HepG2 (cell line): Measurements from ENCODE around the gene CFAP210. TPM values are rescaled to one million over a fixed set of nuclear protein-coding genes. Genes with fewer than 3 reads are reported as not detected.

Experiments used
- CEBPB ChIP-seq: IDR thresholded peaks from 2 replicates; pipeline ENCODE4 v1.6.1; 2011; ENCODE audit warnings: low read depth, low read length, improper control_type of control experiment, borderline replicate concordance
- EZH2 ChIP-seq: conservative IDR thresholded peaks from 2 replicates; pipeline ENCODE4 v1.6.1; 2012; ENCODE audit warnings: mild to moderate bottlenecking, low read depth, low read length, moderate library complexity
- FOXO4 ChIP-seq: sonication (generic); formaldehyde crosslinking; conservative IDR thresholded peaks from 2 replicates; pipeline ENCODE4 v1.8.1; 2023; ENCODE audit warnings: missing genetic modification reagents
- NFIB ChIP-seq: sonication (generic); formaldehyde crosslinking; IDR thresholded peaks from 2 replicates; pipeline ENCODE4 v1.9.0; 2021; ENCODE audit warnings: missing genetic modification reagents, mild to moderate bottlenecking, borderline replicate concordance
- NKX3-1 ChIP-seq: sonication (generic); formaldehyde crosslinking; IDR thresholded peaks from 2 replicates; pipeline ENCODE4 v1.5.0; 2020; ENCODE audit warnings: missing genetic modification reagents
- SIN3A ChIP-seq: IDR thresholded peaks from 2 replicates; pipeline ENCODE4 v1.6.1; 2011; ENCODE audit warnings: low read depth, mild to moderate bottlenecking, control low read depth, low read length, borderline replicate concordance
- SMARCE1 ChIP-seq: fragments of 450-650 bp; IDR thresholded peaks from 2 replicates; pipeline ENCODE4 v1.6.1; 2017; ENCODE audit warnings: borderline replicate concordance
- SP1 ChIP-seq, 2 experiments: fragments of 450-650 bp in 1 of 2; sonication (generic) in 1 of 2; formaldehyde crosslinking in 1 of 2; IDR thresholded peaks; 2 replicates each; pipeline versions ENCODE4 v1.4.0 to v1.6.1; 2016 to 2020; ENCODE audit warnings: missing genetic modification reagents in 1 of 2
- SPEN ChIP-seq: sonication (generic); formaldehyde crosslinking; IDR thresholded peaks from 2 replicates; pipeline ENCODE4 v1.5.1; 2020; ENCODE audit warnings: low read depth, mild to moderate bottlenecking, missing genetic modification reagents
- ZBTB8A ChIP-seq: sonication (generic); formaldehyde crosslinking; IDR thresholded peaks from 2 replicates; pipeline ENCODE4 v1.4.0; 2020; ENCODE audit warnings: mild to moderate bottlenecking, low read depth, missing genetic modification reagents, borderline replicate concordance
- ZFAT ChIP-seq: sonication (generic); formaldehyde crosslinking; conservative IDR thresholded peaks from 2 replicates; pipeline ENCODE4 v1.8.1; 2023; ENCODE audit warnings: missing genetic modification reagents, inconsistent platforms
- ZFP41 ChIP-seq: sonication (generic); formaldehyde crosslinking; IDR thresholded peaks from 2 replicates; pipeline ENCODE4 v1.4.0; 2020; ENCODE audit warnings: mild to moderate bottlenecking, missing genetic modification reagents, borderline replicate concordance
- ZNF225 ChIP-seq: sonication (generic); formaldehyde crosslinking; IDR thresholded peaks from 2 replicates; pipeline ENCODE4 v1.4.0; 2020; ENCODE audit warnings: mild to moderate bottlenecking, missing genetic modification reagents
- ZNF501 ChIP-seq: sonication (generic); formaldehyde crosslinking; IDR thresholded peaks from 2 replicates; pipeline ENCODE4 v1.5.1; 2020; ENCODE audit warnings: mild to moderate bottlenecking, moderate library complexity, missing genetic modification reagents
- ZNF530 ChIP-seq: sonication (generic); formaldehyde crosslinking; IDR thresholded peaks from 2 replicates; pipeline ENCODE4 v1.5.0; 2020; ENCODE audit warnings: low read depth, mild to moderate bottlenecking, missing genetic modification reagents
- ZNF574 ChIP-seq: sonication (generic); formaldehyde crosslinking; IDR thresholded peaks from 2 replicates; pipeline ENCODE4 v1.4.0; 2020; ENCODE audit warnings: missing genetic modification reagents
- ZNF709 ChIP-seq: sonication (generic); formaldehyde crosslinking; IDR thresholded peaks from 2 replicates; pipeline ENCODE4 v1.5.0; 2020; ENCODE audit warnings: mild to moderate bottlenecking, missing genetic modification reagents
- ZNF883 ChIP-seq: sonication (generic); formaldehyde crosslinking; IDR thresholded peaks from 2 replicates; pipeline ENCODE4 v1.5.1; 2020; ENCODE audit warnings: mild to moderate bottlenecking, missing genetic modification reagents; ENCODE audit errors: not compliant biosample characterization
- polyA plus RNA-seq, 8 experiments: library from polyadenylated mRNA; depleted of rRNA in 3 of 8; stranded (reverse) in 7 of 8; unstranded in 1 of 8; fragments of >200 nt; fragmentation: Illumina TruSeq in 4 of 8; extraction: Trizol in 4 of 8; gene quantifications; 2 replicates each; pipeline versions ENCODE4 v1.2.1 to v1.2.3, GENCODE V29; 2011 to 2016; ENCODE audit warnings: low read depth in 4 of 8, missing spikeins in 1 of 8, mixed read lengths in 1 of 8; ENCODE audit not compliant: insufficient read depth in 1 of 8
- total RNA-seq, 5 experiments: library from RNA; depleted of rRNA; stranded (reverse); fragments of >200 nt; fragmentation: Illumina TruSeq; extraction: Trizol; gene quantifications; 2 replicates each; pipeline ENCODE4 v1.2.3, GENCODE V29; 2016; ENCODE audit warnings: low read depth in 1 of 5
- TF ChIP-seq, protein P1 (sequence below): sonication (generic); formaldehyde crosslinking; IDR thresholded peaks from 2 replicates; pipeline ENCODE4 v1.4.0; 2020; ENCODE audit warnings: missing genetic modification reagents, low read depth, mild to moderate bottlenecking, borderline replicate concordance
- TF ChIP-seq, protein P2 (sequence below): sonication (generic); formaldehyde crosslinking; IDR thresholded peaks from 2 replicates; pipeline ENCODE4 v1.8.0; 2022; ENCODE audit warnings: mild to moderate bottlenecking, missing genetic modification reagents, moderate library complexity
- TF ChIP-seq, protein P3 (sequence below): sonication (generic); formaldehyde crosslinking; conservative IDR thresholded peaks from 2 replicates; pipeline ENCODE4 v1.5.0; 2020; ENCODE audit warnings: missing genetic modification reagents

CFAP210 gene
- total and polyA plus RNA-seq, 2 of the 13 experiments (the other 11 are each of a cell fraction or from before 2014, with no cell fraction given): 0.18 TPM; not detected in 1

DNA sequence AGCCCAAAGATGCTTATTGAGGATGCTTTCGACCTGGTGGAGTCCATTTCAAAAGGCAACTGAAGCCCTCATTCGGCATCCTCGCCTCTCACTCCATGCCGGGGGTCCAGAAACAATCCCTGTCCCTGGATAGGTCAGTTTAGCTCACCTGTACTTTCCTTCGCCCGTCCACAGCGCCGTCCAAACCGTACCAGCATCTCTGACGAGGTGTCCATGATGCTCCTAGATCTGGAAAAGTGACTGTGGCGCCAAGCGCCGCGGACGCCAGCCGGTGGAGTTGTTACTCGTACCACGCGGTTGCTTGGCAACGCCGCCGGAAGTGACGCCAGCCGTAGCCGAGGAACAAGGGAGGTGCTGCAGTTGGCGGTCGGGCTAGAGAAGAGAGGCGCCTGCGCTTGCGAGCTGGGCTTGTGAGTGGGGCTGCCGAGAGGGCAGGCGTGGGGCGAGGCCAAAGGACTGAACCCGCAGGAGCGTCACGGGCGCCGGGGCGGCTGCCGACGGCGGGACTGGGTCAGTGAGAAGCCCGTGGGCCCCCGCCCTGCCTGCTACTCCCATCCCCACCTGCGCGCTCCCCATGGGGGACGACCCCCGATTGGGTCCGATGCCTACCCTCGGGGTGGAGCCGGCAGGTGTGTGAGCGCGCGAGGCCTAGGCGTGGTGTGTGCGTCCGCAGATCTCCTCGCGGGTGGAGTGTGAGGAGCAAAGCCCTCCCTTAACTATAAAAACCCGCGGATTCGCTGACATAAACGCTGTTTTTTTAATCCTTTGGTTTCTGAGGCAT lies at the start of gene CFAP210, which contains the start of gene PHOSPHO2 (continued):
- TF ChIP-seq FOXO4 (no peak), ZBTB8A (no peak), ZFP41 (no peak; the same call in 1 of the 2 replicates), ZNF574 (CRISPR knock-in tag) (peak; percentile 93), CEBPB (no peak), ZNF501 (peak; percentile 98), SPEN (peak; percentile 77), SP1 (IDR thresholded peaks at IDR 0.05) (no peak), SP1 (CRISPR knock-in tag; IDR thresholded peaks at IDR 0.05) (0 out of 2 replicates have a peak, but pooled peaks have one; percentile 30), ZNF530 (no peak), ZNF709 (peak; percentile 93), ZNF225 (CRISPR knock-in tag) (peak; percentile 90), ZNF883 (peak; percentile 97), EZH2 (no peak), ZFAT (CRISPR knock-in tag) (peak; percentile 80; the same call in 1 of the 2 replicates), SMARCE1 (no peak), SIN3A (peak; percentile 99), NFIB (no peak), NKX3-1 (peak; percentile 95)
- TF ChIP-seq, protein P1, sequence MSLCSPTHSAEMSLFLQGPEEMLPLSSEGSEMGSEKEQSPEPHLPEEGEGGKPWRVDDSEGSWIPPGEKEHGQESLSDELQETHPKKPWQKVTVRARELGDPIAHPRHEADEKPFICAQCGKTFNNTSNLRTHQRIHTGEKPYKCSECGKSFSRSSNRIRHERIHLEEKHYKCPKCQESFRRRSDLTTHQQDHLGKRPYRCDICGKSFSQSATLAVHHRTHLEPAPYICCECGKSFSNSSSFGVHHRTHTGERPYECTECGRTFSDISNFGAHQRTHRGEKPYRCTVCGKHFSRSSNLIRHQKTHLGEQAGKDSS (CRISPR knock-in tag): no peak; the same call in none of the 2 replicates
- TF ChIP-seq, protein P2, sequence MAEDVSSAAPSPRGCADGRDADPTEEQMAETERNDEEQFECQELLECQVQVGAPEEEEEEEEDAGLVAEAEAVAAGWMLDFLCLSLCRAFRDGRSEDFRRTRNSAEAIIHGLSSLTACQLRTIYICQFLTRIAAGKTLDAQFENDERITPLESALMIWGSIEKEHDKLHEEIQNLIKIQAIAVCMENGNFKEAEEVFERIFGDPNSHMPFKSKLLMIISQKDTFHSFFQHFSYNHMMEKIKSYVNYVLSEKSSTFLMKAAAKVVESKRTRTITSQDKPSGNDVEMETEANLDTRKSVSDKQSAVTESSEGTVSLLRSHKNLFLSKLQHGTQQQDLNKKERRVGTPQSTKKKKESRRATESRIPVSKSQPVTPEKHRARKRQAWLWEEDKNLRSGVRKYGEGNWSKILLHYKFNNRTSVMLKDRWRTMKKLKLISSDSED (CRISPR knock-in tag): no peak
- TF ChIP-seq, protein P3, sequence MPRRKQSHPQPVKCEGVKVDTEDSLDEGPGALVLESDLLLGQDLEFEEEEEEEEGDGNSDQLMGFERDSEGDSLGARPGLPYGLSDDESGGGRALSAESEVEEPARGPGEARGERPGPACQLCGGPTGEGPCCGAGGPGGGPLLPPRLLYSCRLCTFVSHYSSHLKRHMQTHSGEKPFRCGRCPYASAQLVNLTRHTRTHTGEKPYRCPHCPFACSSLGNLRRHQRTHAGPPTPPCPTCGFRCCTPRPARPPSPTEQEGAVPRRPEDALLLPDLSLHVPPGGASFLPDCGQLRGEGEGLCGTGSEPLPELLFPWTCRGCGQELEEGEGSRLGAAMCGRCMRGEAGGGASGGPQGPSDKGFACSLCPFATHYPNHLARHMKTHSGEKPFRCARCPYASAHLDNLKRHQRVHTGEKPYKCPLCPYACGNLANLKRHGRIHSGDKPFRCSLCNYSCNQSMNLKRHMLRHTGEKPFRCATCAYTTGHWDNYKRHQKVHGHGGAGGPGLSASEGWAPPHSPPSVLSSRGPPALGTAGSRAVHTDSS (CRISPR knock-in tag): no peak
